ENCODE measurements around the gene ZNF710.

Gene ZNF710

GRCh38 chr15:89997079-89997478 is 4.0 kb upstream of the ZNF710 start:
- no peaks in the 10 kb centered on the region for H3K36me3 ChIP-seq (ENCODE audit: control insufficient read depth in 2 of 2, insufficient read depth in 2 of 2, low read length in 2 of 2)

GRCh38 chr15:89998141-89998661 is 2.9 kb upstream of the ZNF710 start:
- Histone ChIP-seq H3K27me3 (ENCODE audit: control insufficient read depth in 1 of 2, insufficient read depth in 2 of 2, low read length in 2 of 2) (no peaks in the 10 kb centered on the region), H3K4me3 (ENCODE audit: low read length in 2 of 2) (no peak overlapping the region), H3K9ac (ENCODE audit: low read length in 2 of 2) (no peak overlapping the region), H3K36me3 (ENCODE audit: control insufficient read depth in 2 of 2, insufficient read depth in 2 of 2, low read length in 2 of 2) (no peaks in the 10 kb centered on the region), H3K9me3 (ENCODE audit: control insufficient read depth in 2 of 2, low read length in 2 of 2) (no peaks in the 10 kb centered on the region), H3K27ac (ENCODE audit: low read length) (no peak overlapping the region), H3K4me1 (ENCODE audit: control insufficient read depth, insufficient read depth, low read length) (peaks cover 14% of the 10 kb centered on the region)

More at GRCh38 chr15:89997079-89997478, 4.0 kb upstream of the ZNF710 start:
- peaks cover 6% of the 10 kb centered on the region for H3K4me1 ChIP-seq (ENCODE audit: control insufficient read depth, insufficient read depth, low read length)
- H3K4me3 ChIP-seq (ENCODE audit: low read length in 2 of 2), result no peak overlapping the region
- no peak overlapping the region for H3K9ac ChIP-seq (ENCODE audit: low read length in 2 of 2)
- no peaks in the 10 kb centered on the region for H3K9me3 ChIP-seq (ENCODE audit: control insufficient read depth in 2 of 2, low read length in 2 of 2)
- no peaks in the 10 kb centered on the region for H3K27me3 ChIP-seq (ENCODE audit: control insufficient read depth in 1 of 2, insufficient read depth in 2 of 2, low read length in 2 of 2)
- H3K27ac ChIP-seq (ENCODE audit: low read length), result no peak overlapping the region

- Histone ChIP-seq H3K27me3 (ENCODE audit: control insufficient read depth in 1 of 2, insufficient read depth in 2 of 2, low read length in 2 of 2) (no peaks in the 10 kb centered on the region), H3K4me1 (ENCODE audit: control insufficient read depth, insufficient read depth, low read length) (peaks cover 19% of the 10 kb centered on the region), H3K27ac (ENCODE audit: low read length) (no peak overlapping the region), H3K4me3 (ENCODE audit: low read length in 2 of 2) (no peak overlapping the region), H3K9me3 (ENCODE audit: control insufficient read depth in 2 of 2, low read length in 2 of 2) (no peaks in the 10 kb centered on the region), H3K36me3 (ENCODE audit: control insufficient read depth in 2 of 2, insufficient read depth in 2 of 2, low read length in 2 of 2) (no peaks in the 10 kb centered on the region), H3K9ac (ENCODE audit: low read length in 2 of 2) (no peak overlapping the region)
Measured at GRCh38 chr15:89998923-89999675, 2.0 kb upstream of the ZNF710 start.

GRCh38 chr15:89999676-90000185 is 1.4 kb upstream of the ZNF710 start:
- Histone ChIP-seq H3K9me3 (ENCODE audit: control insufficient read depth in 2 of 2, low read length in 2 of 2) (no peaks in the 10 kb centered on the region), H3K27me3 (ENCODE audit: control insufficient read depth in 1 of 2, insufficient read depth in 2 of 2, low read length in 2 of 2) (no peaks in the 10 kb centered on the region), H3K27ac (ENCODE audit: low read length) (no peak overlapping the region), H3K4me3 (ENCODE audit: low read length in 2 of 2) (peak overlapping the region; percentile 19 to 74), H3K36me3 (ENCODE audit: control insufficient read depth in 2 of 2, insufficient read depth in 2 of 2, low read length in 2 of 2) (no peaks in the 10 kb centered on the region), H3K9ac (ENCODE audit: low read length in 2 of 2) (no peak overlapping the region), H3K4me1 (ENCODE audit: control insufficient read depth, insufficient read depth, low read length) (peaks cover 23% of the 10 kb centered on the region)

- no peaks in the 10 kb centered on the region for H3K27me3 ChIP-seq (ENCODE audit: control insufficient read depth in 1 of 2, insufficient read depth in 2 of 2, low read length in 2 of 2)
- H3K9ac ChIP-seq (ENCODE audit: low read length in 2 of 2), result peak overlapping the region; percentile 71 to 76
- peaks cover 28% of the 10 kb centered on the region for H3K4me1 ChIP-seq (ENCODE audit: control insufficient read depth, insufficient read depth, low read length)
- peak overlapping the region; percentile 74 to 93 for H3K4me3 ChIP-seq (ENCODE audit: low read length in 2 of 2)
- H3K9me3 ChIP-seq (ENCODE audit: control insufficient read depth in 2 of 2, low read length in 2 of 2), result no peaks in the 10 kb centered on the region
- peak overlapping the region; percentile 73 for H3K27ac ChIP-seq (ENCODE audit: low read length)
- no peaks in the 10 kb centered on the region for H3K36me3 ChIP-seq (ENCODE audit: control insufficient read depth in 2 of 2, insufficient read depth in 2 of 2, low read length in 2 of 2)
Measured at GRCh38 chr15:90000186-90001001, 730 bp upstream of the ZNF710 start.

GRCh38 chr15:90001683-90002427 is 731 bp downstream of the ZNF710 start:
- Histone ChIP-seq H3K4me1 (ENCODE audit: control insufficient read depth, insufficient read depth, low read length) (peaks cover 37% of the 10 kb centered on the region), H3K36me3 (ENCODE audit: control insufficient read depth in 2 of 2, insufficient read depth in 2 of 2, low read length in 2 of 2) (no peaks in the 10 kb centered on the region), H3K9me3 (ENCODE audit: control insufficient read depth in 2 of 2, low read length in 2 of 2) (no peaks in the 10 kb centered on the region), H3K27me3 (ENCODE audit: control insufficient read depth in 1 of 2, insufficient read depth in 2 of 2, low read length in 2 of 2) (no peaks in the 10 kb centered on the region), H3K27ac (ENCODE audit: low read length) (peak overlapping the region; percentile 53), H3K4me3 (ENCODE audit: low read length in 2 of 2) (peak overlapping the region; percentile 31 to 81), H3K9ac (ENCODE audit: low read length in 2 of 2) (peak overlapping the region in 1 of 2 donors; percentile 59)

GRCh38 chr15:90002428-90002844 is 1.3 kb downstream of the ZNF710 start:
- Histone ChIP-seq H3K4me3 (ENCODE audit: low read length in 2 of 2) (peak overlapping the region; percentile 78 to 81), H3K9me3 (ENCODE audit: control insufficient read depth in 2 of 2, low read length in 2 of 2) (no peaks in the 10 kb centered on the region), H3K36me3 (ENCODE audit: control insufficient read depth in 2 of 2, insufficient read depth in 2 of 2, low read length in 2 of 2) (no peaks in the 10 kb centered on the region), H3K27me3 (ENCODE audit: control insufficient read depth in 1 of 2, insufficient read depth in 2 of 2, low read length in 2 of 2) (no peaks in the 10 kb centered on the region), H3K27ac (ENCODE audit: low read length) (peak overlapping the region; percentile 64), H3K9ac (ENCODE audit: low read length in 2 of 2) (peak overlapping the region; percentile 71 to 79), H3K4me1 (ENCODE audit: control insufficient read depth, insufficient read depth, low read length) (peaks cover 37% of the 10 kb centered on the region)

- Histone ChIP-seq H3K4me3 (ENCODE audit: low read length in 2 of 2) (peak overlapping the region in 1 of 2 donors; percentile 29), H3K4me1 (ENCODE audit: control insufficient read depth, insufficient read depth, low read length) (peaks cover 39% of the 10 kb centered on the region), H3K9me3 (ENCODE audit: control insufficient read depth in 2 of 2, low read length in 2 of 2) (no peaks in the 10 kb centered on the region), H3K36me3 (ENCODE audit: control insufficient read depth in 2 of 2, insufficient read depth in 2 of 2, low read length in 2 of 2) (no peaks in the 10 kb centered on the region), H3K9ac (ENCODE audit: low read length in 2 of 2) (no peak overlapping the region), H3K27ac (ENCODE audit: low read length) (peak overlapping the region; percentile 31), H3K27me3 (ENCODE audit: control insufficient read depth in 1 of 2, insufficient read depth in 2 of 2, low read length in 2 of 2) (no peaks in the 10 kb centered on the region)
Measured at GRCh38 chr15:90003736-90004135, 2.6 kb downstream of the ZNF710 start.

- H3K9ac ChIP-seq (ENCODE audit: low read length in 2 of 2), result peak overlapping the region in 1 of 2 donors; percentile 36
- H3K4me1 ChIP-seq (ENCODE audit: control insufficient read depth, insufficient read depth, low read length), result peaks cover 39% of the 10 kb centered on the region
Measured at GRCh38 chr15:90004252-90004651, 3.1 kb downstream of the ZNF710 start.

GRCh38 chr15:90004671-90005070 is 3.5 kb downstream of the ZNF710 start:
- no peaks in the 10 kb centered on the region for H3K9me3 ChIP-seq (ENCODE audit: control insufficient read depth in 2 of 2, low read length in 2 of 2)
- H3K9ac ChIP-seq (ENCODE audit: low read length in 2 of 2), result peak overlapping the region in 1 of 2 donors; percentile 36
- H3K27me3 ChIP-seq (ENCODE audit: control insufficient read depth in 1 of 2, insufficient read depth in 2 of 2, low read length in 2 of 2), result no peaks in the 10 kb centered on the region
- H3K36me3 ChIP-seq (ENCODE audit: control insufficient read depth in 2 of 2, insufficient read depth in 2 of 2, low read length in 2 of 2), result no peaks in the 10 kb centered on the region
- H3K27ac ChIP-seq (ENCODE audit: low read length), result peak overlapping the region; percentile 31
- H3K4me3 ChIP-seq (ENCODE audit: low read length in 2 of 2), result peak overlapping the region in 1 of 2 donors; percentile 29
- H3K4me1 ChIP-seq (ENCODE audit: control insufficient read depth, insufficient read depth, low read length), result peaks cover 39% of the 10 kb centered on the region

More at GRCh38 chr15:90004252-90004651, 3.1 kb downstream of the ZNF710 start:
- Histone ChIP-seq H3K27ac (ENCODE audit: low read length) (peak overlapping the region; percentile 31), H3K36me3 (ENCODE audit: control insufficient read depth in 2 of 2, insufficient read depth in 2 of 2, low read length in 2 of 2) (no peaks in the 10 kb centered on the region), H3K27me3 (ENCODE audit: control insufficient read depth in 1 of 2, insufficient read depth in 2 of 2, low read length in 2 of 2) (no peaks in the 10 kb centered on the region), H3K4me3 (ENCODE audit: low read length in 2 of 2) (peak overlapping the region in 1 of 2 donors; percentile 29), H3K9me3 (ENCODE audit: control insufficient read depth in 2 of 2, low read length in 2 of 2) (no peaks in the 10 kb centered on the region)

All from stomach smooth muscle (tissue), 2 donors.